Measurements from ENCODE around the gene DBNDD2.

DNA sequence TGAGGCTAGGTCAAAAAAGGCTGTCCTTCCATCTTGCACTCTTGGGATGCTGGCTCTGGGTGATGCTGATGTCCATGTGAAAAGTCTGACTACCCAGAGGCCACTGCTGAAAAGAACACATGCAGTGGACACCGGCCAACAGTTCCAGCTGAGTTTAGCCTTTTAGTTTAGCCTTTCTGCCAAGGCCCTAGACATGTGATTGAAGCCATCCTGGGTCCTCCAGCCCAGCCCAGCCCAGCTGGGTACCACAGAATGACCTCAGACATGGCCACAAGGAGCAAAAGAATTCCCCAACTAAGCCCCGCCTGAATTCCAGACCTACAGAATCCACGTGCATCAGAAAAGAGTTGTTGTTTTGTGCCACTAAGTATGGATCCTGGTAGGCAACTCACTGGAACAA is 25.2 kb downstream of the DBNDD2 start:
- TF ChIP-seq SIN3A (IDR thresholded peaks at IDR 0.05; ENCODE audit: borderline replicate concordance, insufficient read depth, low read length) (no peak), POLR2AphosphoS5 (IDR thresholded peaks at IDR 0.05; ENCODE audit: low read depth, low read length) (no peak)
- TF ChIP-seq, protein P1, sequence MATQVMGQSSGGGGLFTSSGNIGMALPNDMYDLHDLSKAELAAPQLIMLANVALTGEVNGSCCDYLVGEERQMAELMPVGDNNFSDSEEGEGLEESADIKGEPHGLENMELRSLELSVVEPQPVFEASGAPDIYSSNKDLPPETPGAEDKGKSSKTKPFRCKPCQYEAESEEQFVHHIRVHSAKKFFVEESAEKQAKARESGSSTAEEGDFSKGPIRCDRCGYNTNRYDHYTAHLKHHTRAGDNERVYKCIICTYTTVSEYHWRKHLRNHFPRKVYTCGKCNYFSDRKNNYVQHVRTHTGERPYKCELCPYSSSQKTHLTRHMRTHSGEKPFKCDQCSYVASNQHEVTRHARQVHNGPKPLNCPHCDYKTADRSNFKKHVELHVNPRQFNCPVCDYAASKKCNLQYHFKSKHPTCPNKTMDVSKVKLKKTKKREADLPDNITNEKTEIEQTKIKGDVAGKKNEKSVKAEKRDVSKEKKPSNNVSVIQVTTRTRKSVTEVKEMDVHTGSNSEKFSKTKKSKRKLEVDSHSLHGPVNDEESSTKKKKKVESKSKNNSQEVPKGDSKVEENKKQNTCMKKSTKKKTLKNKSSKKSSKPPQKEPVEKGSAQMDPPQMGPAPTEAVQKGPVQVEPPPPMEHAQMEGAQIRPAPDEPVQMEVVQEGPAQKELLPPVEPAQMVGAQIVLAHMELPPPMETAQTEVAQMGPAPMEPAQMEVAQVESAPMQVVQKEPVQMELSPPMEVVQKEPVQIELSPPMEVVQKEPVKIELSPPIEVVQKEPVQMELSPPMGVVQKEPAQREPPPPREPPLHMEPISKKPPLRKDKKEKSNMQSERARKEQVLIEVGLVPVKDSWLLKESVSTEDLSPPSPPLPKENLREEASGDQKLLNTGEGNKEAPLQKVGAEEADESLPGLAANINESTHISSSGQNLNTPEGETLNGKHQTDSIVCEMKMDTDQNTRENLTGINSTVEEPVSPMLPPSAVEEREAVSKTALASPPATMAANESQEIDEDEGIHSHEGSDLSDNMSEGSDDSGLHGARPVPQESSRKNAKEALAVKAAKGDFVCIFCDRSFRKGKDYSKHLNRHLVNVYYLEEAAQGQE (IDR thresholded peaks at IDR 0.05; ENCODE audit: insufficient read depth in 1 of 2, low read depth in 2 of 2, low read length in 2 of 2) = no peak
